SK-N-SH treated with all-trans-retinoic acid at 6 μM for 48 hours (cell line): ENCODE results near the gene ASTN2.

Experiments
- CSDC2 ChIP-seq: fragments of 250-450 bp; sonication (Bioruptor Pico); IDR thresholded peaks from 2 replicates; pipeline ENCODE4 v1.5.0; 2020; ENCODE audit warnings: mild to moderate bottlenecking, moderate library complexity
- ISL1 ChIP-seq: fragments of 250-450 bp; sonication (Bioruptor Pico); IDR thresholded peaks from 2 replicates; pipeline ENCODE4 v2.1.2; 2022; ENCODE audit warnings: mild to moderate bottlenecking, moderate library complexity
- PATZ1 ChIP-seq: fragments of 250-450 bp; sonication (Bioruptor Pico); IDR thresholded peaks from 2 replicates; pipeline ENCODE4 v1.8.0; 2020; ENCODE audit warnings: mild to moderate bottlenecking, moderate library complexity, borderline replicate concordance
- PPARA ChIP-seq: fragments of 250-450 bp; sonication (Bioruptor Pico); IDR thresholded peaks from 2 replicates; pipeline ENCODE4 v1.5.0; 2020; ENCODE audit warnings: mild to moderate bottlenecking, borderline replicate concordance
- RARB ChIP-seq: fragments of 250-450 bp; sonication (Bioruptor Pico); IDR thresholded peaks from 2 replicates; pipeline ENCODE4 v1.8.0; 2021; ENCODE audit warnings: mild to moderate bottlenecking, moderate library complexity
- TCF4 ChIP-seq: fragments of 250-450 bp; sonication (Bioruptor Pico); IDR thresholded peaks from 2 replicates; pipeline ENCODE4 v1.8.0; 2021; ENCODE audit warnings: mild to moderate bottlenecking, moderate library complexity, borderline replicate concordance
- TOX ChIP-seq: fragments of 250-450 bp; sonication (Bioruptor Pico); IDR thresholded peaks from 2 replicates; pipeline ENCODE4 v1.8.0; 2021; ENCODE audit warnings: mild to moderate bottlenecking, moderate library complexity, borderline replicate concordance
- ZC3H10 ChIP-seq: fragments of 250-450 bp; sonication (Bioruptor Pico); IDR thresholded peaks from 2 replicates; pipeline ENCODE4 v1.5.1; 2021; ENCODE audit warnings: mild to moderate bottlenecking, moderate library complexity
- ZNF70 ChIP-seq: fragments of 450-650 bp; formaldehyde crosslinking; IDR thresholded peaks from 2 replicates; pipeline ENCODE4 v1.5.0; 2020; ENCODE audit warnings: mild to moderate bottlenecking, moderate library complexity

GRCh38 chr9:116394894-116395698 is 1019.8 kb downstream of the ASTN2 start:
- no peak for TF ChIP-seq PATZ1
- TF ChIP-seq ISL1 (CRISPR knock-in tag): no peak
- no peak for TF ChIP-seq CSDC2 (CRISPR knock-in tag)
- TF ChIP-seq PPARA (CRISPR knock-in tag): no peak
- no peak for TF ChIP-seq RARB
- TF ChIP-seq TCF4 (CRISPR knock-in tag): no peak
- TF ChIP-seq TOX: no peak
- no peak for TF ChIP-seq ZC3H10 (CRISPR knock-in tag)
- no peak for TF ChIP-seq ZNF70 (CRISPR knock-in tag)
